Body of pancreas (tissue), 4 donors: ENCODE data around the gene LSM8. TPM values are rescaled to one million over a fixed set of nuclear protein-coding genes. Genes with fewer than 3 reads are reported as not detected.

ENCODE experiments used
- ATAC-seq: fragments of 150-250 bp; one replicate; pipeline ENCODE4 v1.9.1; 2016
- DNase-seq, 4 donors: peaks; one replicate each; pipeline ENCODE4 v3.0.0-alpha.2; 2019
- H3K27ac ChIP-seq, 4 donors: fragments of 200-600 bp; sonication (generic); 1 replicate in 3 of 4; 2 replicates in 1 of 4; pipeline versions ENCODE4 v1.5.1 to v1.6.1; 2016 to 2019; ENCODE audit warnings: mild to moderate bottlenecking in 1 of 4, mixed read lengths in 1 of 4, moderate library complexity in 1 of 4
- H3K27me3 ChIP-seq, 2 donors: fragments of 200-600 bp; sonication (generic); one replicate each; pipeline ENCODE4 v1.6.0; 2016; ENCODE audit warnings: mild to moderate bottlenecking in 1 of 2
- H3K36me3 ChIP-seq, 2 donors: fragments of 200-600 bp; sonication (generic); replicated peaks in 1 of 2; 2 replicates each; pipeline ENCODE4 v1.5.1; 2016; ENCODE audit warnings: low read depth in 2 of 2; ENCODE audit not compliant: insufficient read depth in 1 of 2
- H3K4me1 ChIP-seq: fragments of 200-600 bp; sonication (generic); one replicate; pipeline ENCODE4 v1.6.0; 2016
- H3K4me3 ChIP-seq, 2 donors: fragments of 200-600 bp; sonication (generic); 1 replicate in 1 of 2; 2 replicates in 1 of 2; pipeline ENCODE4 v1.5.1; 2016 to 2019
- H3K9me3 ChIP-seq, 3 donors: fragments of 200-600 bp; sonication (generic); 1 replicate in 2 of 3; 2 replicates in 1 of 3; pipeline ENCODE4 v1.5.1; 2016
- POLR2A ChIP-seq, 3 donors: fragments of 450-650 bp; IDR thresholded peaks; one replicate each; pipeline ENCODE4 v1.6.1; 2016; ENCODE audit warnings: antibody characterized with exemption in 3 of 3, mild to moderate bottlenecking in 2 of 3
- WGBS, 2 donors: methylation state at CpG; one replicate each; pipeline ENCODE4 v1.1.5; 2017; 5-methylcytosine and 5-hydroxymethylcytosine counted together
- intact Hi-C: fragments of 100-400 bp; cut with DNase I; formaldehyde crosslinking; loops from one replicate; pipeline ENCODE4 v1.15.1; 2023
- total RNA-seq, 2 donors: library from RNA; depleted of rRNA; stranded (reverse); fragments of >200 nt; gene quantifications; one replicate each; pipeline ENCODE4 v1.1.0, GENCODE V29; 2016
- TF ChIP-seq, protein P1 (sequence below), 7 experiments: fragments of 450-650 bp in 4 of 7; fragments of 200-600 bp in 3 of 7; sonication (generic) in 3 of 7; IDR thresholded peaks; one replicate each; pipeline ENCODE4 v1.5.1; 2016 to 2019; ENCODE audit warnings: antibody characterized with exemption in 7 of 7

The LSM8 gene
- total RNA-seq, 2 donors from 2014 or later: 17.9 to 23.7 TPM

DNA sequence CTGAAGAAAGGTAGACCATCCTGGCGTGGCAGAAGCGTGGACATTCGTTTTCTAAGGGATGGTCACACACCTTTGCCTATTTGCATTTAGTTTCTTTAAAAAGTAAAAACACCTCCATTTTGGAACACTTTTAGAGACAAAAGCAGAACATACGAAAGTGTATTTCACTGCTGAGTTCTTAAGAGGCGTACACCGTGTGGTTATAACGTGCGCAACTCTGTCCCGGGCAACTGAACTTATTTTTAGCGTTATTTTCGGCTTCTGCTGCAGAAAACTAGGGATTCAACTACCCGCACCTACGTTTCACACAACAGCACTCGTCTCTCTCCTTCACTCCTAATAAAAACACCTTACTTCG lies 557 bp upstream of the LSM8 start:
- Histone ChIP-seq H3K9me3 (no peaks in the 10 kb centered on the region), H3K4me3 (peak overlapping the region; percentile 10 to 22), H3K27ac (peak overlapping the region; percentile 76 to 92 (median 85)), H3K36me3 (no peaks in the 10 kb centered on the region), H3K4me1 (peaks cover 29% of the 10 kb centered on the region), H3K27me3 (no peaks in the 10 kb centered on the region)
- no peak for TF ChIP-seq POLR2A (IDR thresholded peaks at IDR 0.05)
- TF ChIP-seq, protein P1, sequence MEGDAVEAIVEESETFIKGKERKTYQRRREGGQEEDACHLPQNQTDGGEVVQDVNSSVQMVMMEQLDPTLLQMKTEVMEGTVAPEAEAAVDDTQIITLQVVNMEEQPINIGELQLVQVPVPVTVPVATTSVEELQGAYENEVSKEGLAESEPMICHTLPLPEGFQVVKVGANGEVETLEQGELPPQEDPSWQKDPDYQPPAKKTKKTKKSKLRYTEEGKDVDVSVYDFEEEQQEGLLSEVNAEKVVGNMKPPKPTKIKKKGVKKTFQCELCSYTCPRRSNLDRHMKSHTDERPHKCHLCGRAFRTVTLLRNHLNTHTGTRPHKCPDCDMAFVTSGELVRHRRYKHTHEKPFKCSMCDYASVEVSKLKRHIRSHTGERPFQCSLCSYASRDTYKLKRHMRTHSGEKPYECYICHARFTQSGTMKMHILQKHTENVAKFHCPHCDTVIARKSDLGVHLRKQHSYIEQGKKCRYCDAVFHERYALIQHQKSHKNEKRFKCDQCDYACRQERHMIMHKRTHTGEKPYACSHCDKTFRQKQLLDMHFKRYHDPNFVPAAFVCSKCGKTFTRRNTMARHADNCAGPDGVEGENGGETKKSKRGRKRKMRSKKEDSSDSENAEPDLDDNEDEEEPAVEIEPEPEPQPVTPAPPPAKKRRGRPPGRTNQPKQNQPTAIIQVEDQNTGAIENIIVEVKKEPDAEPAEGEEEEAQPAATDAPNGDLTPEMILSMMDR (IDR thresholded peaks at IDR 0.05): no peak
- peak in 1 of 4 donors; percentile 8 for DNase-seq
- 0 to 1% methylated on average over 15 of the region's 15 CpGs for WGBS, 2 donors
- ATAC-seq: peak; percentile 8
- intact Hi-C loops: no loop called here

DNA sequence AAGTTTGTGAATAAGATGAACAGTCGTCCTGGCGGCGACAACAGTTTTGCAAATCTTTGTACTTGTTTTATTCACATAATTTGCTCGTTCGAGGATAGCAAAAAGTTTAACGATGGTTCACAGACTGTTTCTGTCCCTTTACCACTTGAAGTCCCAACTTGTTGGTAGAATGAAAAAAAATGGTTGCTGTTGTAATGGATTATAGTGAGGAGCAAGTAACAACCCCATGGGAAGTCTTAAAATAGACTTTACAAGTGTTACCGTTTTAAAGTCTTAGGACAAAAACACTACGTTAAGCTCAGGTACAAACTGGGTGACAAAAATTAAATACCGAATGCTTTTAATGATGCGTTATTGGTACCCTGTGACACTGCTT lies 589 bp downstream of the LSM8 start:
- Histone ChIP-seq H3K4me1 (peaks cover 29% of the 10 kb centered on the region), H3K9me3 (no peaks in the 10 kb centered on the region), H3K27ac (peak overlapping the region; percentile 50 to 92 (median 79)), H3K27me3 (no peaks in the 10 kb centered on the region), H3K36me3 (no peaks in the 10 kb centered on the region), H3K4me3 (peak overlapping the region; percentile 46 to 51)
- intact Hi-C loops: no loop called here
- ATAC-seq: no peak
- WGBS, 2 donors: 3 to 7% methylated on average over 10 of the region's 10 CpGs
- TF ChIP-seq POLR2A (IDR thresholded peaks at IDR 0.05): no peak
- TF ChIP-seq, protein P1 (IDR thresholded peaks at IDR 0.05): no peak
- DNase-seq: no peak

DNA sequence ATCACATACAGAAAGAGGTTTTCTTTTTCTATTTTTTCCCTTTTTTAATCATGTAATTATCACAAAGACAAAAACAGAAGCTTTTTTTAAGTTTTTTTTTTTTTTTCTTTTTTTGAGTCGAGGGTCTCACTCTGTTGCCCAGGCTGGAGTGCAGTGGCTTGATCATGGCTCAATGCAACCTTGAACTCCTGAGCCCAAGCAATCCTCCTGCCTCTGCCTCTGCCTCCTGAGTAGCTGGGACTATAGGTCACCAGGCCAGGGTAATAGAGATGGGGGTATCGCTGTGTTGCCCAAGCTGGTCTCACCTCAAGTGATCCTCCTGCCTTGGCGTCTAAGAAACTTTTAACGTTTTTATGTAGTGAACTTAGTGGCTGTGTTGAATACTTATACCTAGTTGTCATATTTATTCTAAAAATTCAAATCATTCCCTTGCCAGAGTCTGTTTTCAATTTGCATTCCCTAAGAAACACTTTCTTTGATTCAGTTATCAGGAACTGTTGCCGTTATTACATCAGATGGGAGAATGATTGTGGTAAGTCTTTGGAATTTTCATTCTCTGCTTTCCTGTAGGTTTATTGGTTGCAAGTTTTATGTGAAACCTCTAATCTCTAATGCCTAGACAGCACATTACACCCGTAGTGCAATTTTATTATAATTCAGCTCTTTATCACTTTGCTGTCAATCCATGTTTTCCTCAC lies 1.3 kb downstream of the LSM8 start:
- Histone ChIP-seq H3K27ac (no peak overlapping the region), H3K27me3 (no peaks in the 10 kb centered on the region), H3K36me3 (peaks cover 0 to 3% of the 10 kb centered on the region in 2 donors), H3K4me1 (peaks cover 29% of the 10 kb centered on the region), H3K9me3 (no peaks in the 10 kb centered on the region), H3K4me3 (no peak overlapping the region)
- TF ChIP-seq, protein P1 (IDR thresholded peaks at IDR 0.05): no peak
- TF ChIP-seq POLR2A (IDR thresholded peaks at IDR 0.05): no peak
- no peak for DNase-seq
- 65 to 72% methylated on average over 6 of the region's 6 CpGs for WGBS, 2 donors
- ATAC-seq: no peak
- intact Hi-C loops: no loop called here

DNA sequence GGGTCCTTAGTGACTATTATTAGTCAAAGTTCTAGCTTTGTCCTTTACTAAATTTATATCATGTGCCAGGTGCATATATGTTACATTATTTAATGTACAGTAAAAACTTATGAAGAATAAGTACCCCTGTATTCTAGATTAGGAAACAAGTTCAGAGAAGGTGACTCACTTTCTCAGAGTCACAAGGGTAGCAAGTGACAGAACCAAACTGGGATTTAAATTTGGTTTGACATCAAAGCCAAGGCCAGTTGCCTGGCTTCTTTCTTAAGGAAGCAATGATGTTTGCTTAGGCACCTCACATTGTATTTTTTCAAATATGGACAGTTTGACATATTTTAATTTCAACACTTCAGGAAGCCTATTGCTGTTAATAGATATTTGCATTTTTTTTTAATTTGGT lies 2.5 kb downstream of the LSM8 start:
- no peaks in the 10 kb centered on the region for H3K9me3 ChIP-seq
- TF ChIP-seq, protein P1 (IDR thresholded peaks at IDR 0.05): no peak
- peaks cover 29% of the 10 kb centered on the region for H3K4me1 ChIP-seq
- no peaks in the 10 kb centered on the region for H3K27me3 ChIP-seq
- DNase-seq (no peak), ATAC-seq (no peak)
- peaks cover 0 to 3% of the 10 kb centered on the region in 2 donors for H3K36me3 ChIP-seq
- intact Hi-C loops: no loop called here
- no peak overlapping the region for H3K27ac ChIP-seq
- H3K4me3 ChIP-seq: no peak overlapping the region

DNA sequence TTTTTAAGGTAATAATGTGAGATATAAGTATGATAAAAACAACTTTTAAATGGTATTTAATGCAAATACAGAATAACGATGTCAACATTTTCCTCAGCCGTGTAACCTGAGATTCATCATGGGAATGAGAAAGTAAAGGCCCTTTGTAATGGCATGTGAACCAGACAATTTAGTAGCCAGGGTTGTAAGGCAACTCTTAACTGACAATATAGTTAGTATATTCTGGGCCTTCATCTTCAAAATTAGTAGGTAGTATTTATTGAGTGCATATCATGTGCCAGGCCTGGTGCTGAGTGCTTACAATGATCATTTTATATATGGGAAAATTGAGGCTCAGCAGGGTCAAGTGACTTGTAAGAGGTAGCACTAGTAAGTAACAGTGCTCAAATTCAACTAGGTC lies 10.6 kb downstream of the LSM8 start:
- WGBS, 2 donors: 61 to 64% methylated on average over 2 of the region's 2 CpGs
- ATAC-seq (no peak), DNase-seq (no peak)
- intact Hi-C loops: no loop called here
- H3K36me3 ChIP-seq: peaks cover 0 to 3% of the 10 kb centered on the region in 2 donors
- no peak overlapping the region for H3K27ac ChIP-seq
- no peaks in the 10 kb centered on the region for H3K27me3 ChIP-seq
- no peak overlapping the region for H3K4me3 ChIP-seq
- peaks cover 5% of the 10 kb centered on the region for H3K4me1 ChIP-seq
- H3K9me3 ChIP-seq: no peaks in the 10 kb centered on the region
- TF ChIP-seq POLR2A (IDR thresholded peaks at IDR 0.05): no peak
- TF ChIP-seq, protein P1 (IDR thresholded peaks at IDR 0.05): no peak
